HepG2 (cell line): Measurements from ENCODE around the gene PRXL2A. TPM values are rescaled to one million over a fixed set of nuclear protein-coding genes. Genes with fewer than 3 reads are reported as not detected.

Source experiments
- ATF7-NPFF ChIP-seq: sonication (generic); formaldehyde crosslinking; IDR thresholded peaks from 2 replicates; pipeline ENCODE4 v1.8.1; 2023; ENCODE audit warnings: mild to moderate bottlenecking, low read depth, missing genetic modification reagents, moderate library complexity
- BRCA1 ChIP-seq: sonication (generic); formaldehyde crosslinking; IDR thresholded peaks from 2 replicates; pipeline ENCODE4 v1.4.0; 2020; ENCODE audit warnings: missing genetic modification reagents
- CREM ChIP-seq, 2 experiments: sonication (generic) in 1 of 2; formaldehyde crosslinking in 1 of 2; IDR thresholded peaks; 2 replicates each; pipeline versions ENCODE4 v1.4.0 to v1.6.1; 2016 to 2020; ENCODE audit warnings: antibody characterized with exemption in 1 of 2, mild to moderate bottlenecking in 1 of 2, missing genetic modification reagents in 1 of 2
- DPF2 ChIP-seq: sonication (generic); formaldehyde crosslinking; IDR thresholded peaks from 2 replicates; pipeline ENCODE4 v1.4.0; 2020; ENCODE audit warnings: mild to moderate bottlenecking, low read depth, missing genetic modification reagents, borderline replicate concordance
- EP300 ChIP-seq, 3 experiments: sonication (generic) in 1 of 3; formaldehyde crosslinking in 1 of 3; IDR thresholded peaks; 2 replicates each; pipeline versions ENCODE4 v1.5.1 to v1.6.1; 2011 to 2020; ENCODE audit warnings: low read depth in 2 of 3, low read length in 2 of 3, borderline replicate concordance in 1 of 3, improper control_type of control experiment in 1 of 3, mild to moderate bottlenecking in 1 of 3, missing genetic modification reagents in 1 of 3, moderate library complexity in 1 of 3
- HDAC1 ChIP-seq: sonication (generic); formaldehyde crosslinking; IDR thresholded peaks from 2 replicates; pipeline ENCODE4 v1.5.1; 2020; ENCODE audit warnings: mild to moderate bottlenecking, missing genetic modification reagents
- HOXD1 ChIP-seq: sonication (generic); formaldehyde crosslinking; IDR thresholded peaks from 2 replicates; pipeline ENCODE4 v1.5.0; 2020; ENCODE audit warnings: missing genetic modification reagents
- NKX3-1 ChIP-seq: sonication (generic); formaldehyde crosslinking; IDR thresholded peaks from 2 replicates; pipeline ENCODE4 v1.5.0; 2020; ENCODE audit warnings: missing genetic modification reagents
- SMC3 ChIP-seq: IDR thresholded peaks from 2 replicates; pipeline ENCODE4 v1.6.1; 2011; ENCODE audit warnings: low read length, improper control_type of control experiment
- TAF15 ChIP-seq: fragments of 200-400 bp; formaldehyde crosslinking; IDR thresholded peaks from one replicate; pipeline ENCODE4 v1.6.1; 2018; ENCODE audit warnings: mild to moderate bottlenecking, low read depth, low read length; ENCODE audit not compliant: poor library complexity, severe bottlenecking
- TARDBP ChIP-seq: sonication (generic); formaldehyde crosslinking; IDR thresholded peaks from 2 replicates; pipeline ENCODE4 v1.8.0; 2022; ENCODE audit warnings: mild to moderate bottlenecking, missing genetic modification reagents
- U2AF1 ChIP-seq: fragments of 200-400 bp; formaldehyde crosslinking; optimal IDR thresholded peaks from 2 replicates; pipeline ENCODE3; 2017; ENCODE audit warnings: mild to moderate bottlenecking, low read depth, low read length
- U2AF2 ChIP-seq: fragments of 200-400 bp; formaldehyde crosslinking; IDR thresholded peaks from 2 replicates; pipeline ENCODE4 v1.6.1; 2017; ENCODE audit warnings: low read depth, mild to moderate bottlenecking, low read length
- ZBTB21 ChIP-seq: sonication (generic); formaldehyde crosslinking; IDR thresholded peaks from 2 replicates; pipeline ENCODE4 v1.4.0; 2020; ENCODE audit warnings: missing genetic modification reagents
- ZNF33B ChIP-seq: sonication (generic); formaldehyde crosslinking; IDR thresholded peaks from 2 replicates; pipeline ENCODE4 v1.5.1; 2020; ENCODE audit warnings: mild to moderate bottlenecking, missing genetic modification reagents
- ZSCAN22 ChIP-seq: sonication (generic); formaldehyde crosslinking; IDR thresholded peaks from 2 replicates; pipeline ENCODE4 v1.4.0; 2020; ENCODE audit warnings: mild to moderate bottlenecking, missing genetic modification reagents
- polyA plus RNA-seq, 8 experiments: library from polyadenylated mRNA; depleted of rRNA in 3 of 8; stranded (reverse) in 7 of 8; unstranded in 1 of 8; fragments of >200 nt; fragmentation: Illumina TruSeq in 4 of 8; extraction: Trizol in 4 of 8; gene quantifications; 2 replicates each; pipeline versions ENCODE4 v1.2.1 to v1.2.3, GENCODE V29; 2011 to 2016; ENCODE audit warnings: low read depth in 4 of 8, missing spikeins in 1 of 8, mixed read lengths in 1 of 8; ENCODE audit not compliant: insufficient read depth in 1 of 8
- total RNA-seq, 5 experiments: library from RNA; depleted of rRNA; stranded (reverse); fragments of >200 nt; fragmentation: Illumina TruSeq; extraction: Trizol; gene quantifications; 2 replicates each; pipeline ENCODE4 v1.2.3, GENCODE V29; 2016; ENCODE audit warnings: low read depth in 1 of 5
- TF ChIP-seq, protein P1 (sequence below): IDR thresholded peaks from 2 replicates; pipeline ENCODE4 v1.6.1; 2018; ENCODE audit warnings: missing genetic modification reagents, mild to moderate bottlenecking, missing compliant biosample characterization
- TF ChIP-seq, protein P2 (sequence below): sonication (generic); formaldehyde crosslinking; IDR thresholded peaks from 2 replicates; pipeline ENCODE4 v1.4.0; 2020; ENCODE audit warnings: missing genetic modification reagents
- TF ChIP-seq, protein P3 (sequence below): sonication (generic); formaldehyde crosslinking; conservative IDR thresholded peaks from 2 replicates; pipeline ENCODE4 v1.4.0; 2020; ENCODE audit warnings: mild to moderate bottlenecking, missing genetic modification reagents, moderate library complexity
- TF ChIP-seq, protein P4 (sequence below): sonication (generic); formaldehyde crosslinking; IDR thresholded peaks from 2 replicates; pipeline ENCODE4 v1.5.0; 2020; ENCODE audit warnings: missing genetic modification reagents

The PRXL2A gene
- total and polyA plus RNA-seq, 2 of the 13 experiments (the other 11 are each of a cell fraction or from before 2014, with no cell fraction given): 43.9 to 79.9 TPM

DNA sequence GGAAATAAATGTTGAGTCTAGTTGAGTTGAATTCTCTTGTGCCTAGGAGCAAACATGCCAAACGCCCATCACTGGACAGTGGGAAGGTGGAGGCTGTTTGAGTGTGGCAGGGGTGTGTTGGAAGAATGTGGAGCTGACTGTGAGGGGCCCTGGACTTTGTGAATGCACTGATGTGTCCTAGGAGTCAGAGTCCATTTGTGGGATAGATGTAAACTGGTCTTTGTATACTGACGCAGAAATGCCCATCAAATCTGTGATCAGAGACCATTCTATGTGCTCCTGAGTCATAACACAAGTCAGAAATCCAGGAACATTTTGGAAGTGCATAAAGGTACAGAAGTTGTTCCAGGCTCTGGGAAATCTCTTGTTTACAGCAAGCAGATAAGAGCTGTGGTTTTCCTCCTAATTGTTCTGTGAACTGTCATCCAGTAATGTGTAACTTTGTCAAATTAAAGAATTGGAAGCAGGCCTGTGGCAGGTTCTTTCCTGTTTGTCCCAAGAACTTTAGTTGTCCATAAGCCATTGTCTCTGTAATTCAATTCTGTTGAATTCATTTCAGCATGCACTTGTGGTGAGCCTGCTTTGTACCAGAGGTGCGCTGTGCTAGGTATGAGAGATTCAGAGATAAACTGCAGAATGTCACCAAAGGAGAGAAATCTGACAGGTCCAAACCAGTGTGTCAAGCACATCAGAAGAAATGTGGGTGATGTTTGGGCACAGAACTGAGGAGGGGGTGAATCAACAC is 7.6 kb downstream of the PRXL2A start (continued):
- no peak for TF ChIP-seq ATF7-NPFF (CRISPR knock-in tag)
- TF ChIP-seq TARDBP (CRISPR knock-in tag): peak; percentile 73
- TF ChIP-seq ZBTB21 (CRISPR knock-in tag): no peak
- TF ChIP-seq SMC3: no peak
- TF ChIP-seq, protein P1, sequence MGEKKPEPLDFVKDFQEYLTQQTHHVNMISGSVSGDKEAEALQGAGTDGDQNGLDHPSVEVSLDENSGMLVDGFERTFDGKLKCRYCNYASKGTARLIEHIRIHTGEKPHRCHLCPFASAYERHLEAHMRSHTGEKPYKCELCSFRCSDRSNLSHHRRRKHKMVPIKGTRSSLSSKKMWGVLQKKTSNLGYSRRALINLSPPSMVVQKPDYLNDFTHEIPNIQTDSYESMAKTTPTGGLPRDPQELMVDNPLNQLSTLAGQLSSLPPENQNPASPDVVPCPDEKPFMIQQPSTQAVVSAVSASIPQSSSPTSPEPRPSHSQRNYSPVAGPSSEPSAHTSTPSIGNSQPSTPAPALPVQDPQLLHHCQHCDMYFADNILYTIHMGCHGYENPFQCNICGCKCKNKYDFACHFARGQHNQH (CRISPR knock-in tag): 0 out of 2 replicates have a peak, but pooled peaks have one; percentile 21
- no peak for TF ChIP-seq U2AF2
- TF ChIP-seq U2AF1: no peak
- TF ChIP-seq, protein P2, sequence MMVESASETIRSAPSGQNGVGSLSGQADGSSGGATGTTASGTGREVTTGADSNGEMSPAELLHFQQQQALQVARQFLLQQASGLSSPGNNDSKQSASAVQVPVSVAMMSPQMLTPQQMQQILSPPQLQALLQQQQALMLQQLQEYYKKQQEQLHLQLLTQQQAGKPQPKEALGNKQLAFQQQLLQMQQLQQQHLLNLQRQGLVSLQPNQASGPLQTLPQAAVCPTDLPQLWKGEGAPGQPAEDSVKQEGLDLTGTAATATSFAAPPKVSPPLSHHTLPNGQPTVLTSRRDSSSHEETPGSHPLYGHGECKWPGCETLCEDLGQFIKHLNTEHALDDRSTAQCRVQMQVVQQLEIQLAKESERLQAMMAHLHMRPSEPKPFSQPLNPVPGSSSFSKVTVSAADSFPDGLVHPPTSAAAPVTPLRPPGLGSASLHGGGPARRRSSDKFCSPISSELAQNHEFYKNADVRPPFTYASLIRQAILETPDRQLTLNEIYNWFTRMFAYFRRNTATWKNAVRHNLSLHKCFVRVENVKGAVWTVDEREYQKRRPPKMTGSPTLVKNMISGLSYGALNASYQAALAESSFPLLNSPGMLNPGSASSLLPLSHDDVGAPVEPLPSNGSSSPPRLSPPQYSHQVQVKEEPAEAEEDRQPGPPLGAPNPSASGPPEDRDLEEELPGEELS (CRISPR knock-in tag): peak; percentile 77
- peak in 1 of 2 experiments; percentile 70; a peak in 2 of 4 replicates for TF ChIP-seq EP300 (IDR thresholded peaks at IDR 0.05; ENCODE audit: low read depth in 2 of 2, low read length in 2 of 2)
- TF ChIP-seq EP300 (CRISPR knock-in tag; IDR thresholded peaks at IDR 0.05; ENCODE audit: borderline replicate concordance): no peak
- peak; percentile 64; the same call in 1 of the 2 replicates for TF ChIP-seq HDAC1 (CRISPR knock-in tag)
- TF ChIP-seq, protein P3, sequence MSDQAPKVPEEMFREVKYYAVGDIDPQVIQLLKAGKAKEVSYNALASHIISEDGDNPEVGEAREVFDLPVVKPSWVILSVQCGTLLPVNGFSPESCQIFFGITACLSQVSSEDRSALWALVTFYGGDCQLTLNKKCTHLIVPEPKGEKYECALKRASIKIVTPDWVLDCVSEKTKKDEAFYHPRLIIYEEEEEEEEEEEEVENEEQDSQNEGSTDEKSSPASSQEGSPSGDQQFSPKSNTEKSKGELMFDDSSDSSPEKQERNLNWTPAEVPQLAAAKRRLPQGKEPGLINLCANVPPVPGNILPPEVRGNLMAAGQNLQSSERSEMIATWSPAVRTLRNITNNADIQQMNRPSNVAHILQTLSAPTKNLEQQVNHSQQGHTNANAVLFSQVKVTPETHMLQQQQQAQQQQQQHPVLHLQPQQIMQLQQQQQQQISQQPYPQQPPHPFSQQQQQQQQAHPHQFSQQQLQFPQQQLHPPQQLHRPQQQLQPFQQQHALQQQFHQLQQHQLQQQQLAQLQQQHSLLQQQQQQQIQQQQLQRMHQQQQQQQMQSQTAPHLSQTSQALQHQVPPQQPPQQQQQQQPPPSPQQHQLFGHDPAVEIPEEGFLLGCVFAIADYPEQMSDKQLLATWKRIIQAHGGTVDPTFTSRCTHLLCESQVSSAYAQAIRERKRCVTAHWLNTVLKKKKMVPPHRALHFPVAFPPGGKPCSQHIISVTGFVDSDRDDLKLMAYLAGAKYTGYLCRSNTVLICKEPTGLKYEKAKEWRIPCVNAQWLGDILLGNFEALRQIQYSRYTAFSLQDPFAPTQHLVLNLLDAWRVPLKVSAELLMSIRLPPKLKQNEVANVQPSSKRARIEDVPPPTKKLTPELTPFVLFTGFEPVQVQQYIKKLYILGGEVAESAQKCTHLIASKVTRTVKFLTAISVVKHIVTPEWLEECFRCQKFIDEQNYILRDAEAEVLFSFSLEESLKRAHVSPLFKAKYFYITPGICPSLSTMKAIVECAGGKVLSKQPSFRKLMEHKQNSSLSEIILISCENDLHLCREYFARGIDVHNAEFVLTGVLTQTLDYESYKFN: peak; percentile 91
- peak; percentile 25; the same call in 1 of the 2 replicates for TF ChIP-seq DPF2 (CRISPR knock-in tag)
- TF ChIP-seq, protein P4, sequence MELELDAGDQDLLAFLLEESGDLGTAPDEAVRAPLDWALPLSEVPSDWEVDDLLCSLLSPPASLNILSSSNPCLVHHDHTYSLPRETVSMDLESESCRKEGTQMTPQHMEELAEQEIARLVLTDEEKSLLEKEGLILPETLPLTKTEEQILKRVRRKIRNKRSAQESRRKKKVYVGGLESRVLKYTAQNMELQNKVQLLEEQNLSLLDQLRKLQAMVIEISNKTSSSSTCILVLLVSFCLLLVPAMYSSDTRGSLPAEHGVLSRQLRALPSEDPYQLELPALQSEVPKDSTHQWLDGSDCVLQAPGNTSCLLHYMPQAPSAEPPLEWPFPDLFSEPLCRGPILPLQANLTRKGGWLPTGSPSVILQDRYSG (CRISPR knock-in tag): no peak
- no peak for TF ChIP-seq ZNF33B (CRISPR knock-in tag)
- TF ChIP-seq HOXD1: no peak
- TF ChIP-seq TAF15: no peak
- peak; percentile 35; the same call in 1 of the 2 replicates for TF ChIP-seq CREM (IDR thresholded peaks at IDR 0.05)
- TF ChIP-seq CREM (CRISPR knock-in tag; IDR thresholded peaks at IDR 0.05): no peak
- no peak for TF ChIP-seq ZSCAN22 (CRISPR knock-in tag)
- TF ChIP-seq BRCA1: 0 out of 2 replicates have a peak, but pooled peaks have one; percentile 54
- TF ChIP-seq NKX3-1 (CRISPR knock-in tag): no peak
